ENCODE measurements around the gene PLEKHF1. TPM values are rescaled to one million over a fixed set of nuclear protein-coding genes. Genes with fewer than 3 reads are reported as not detected.
A peak's percentile ranks its signal among the peaks of the same experiment; 100 is the strongest.

PLEKHF1 gene
- total RNA-seq, 4 donors from 2014 or later, result 13.1 to 18.1 (median 17.2) TPM

- TF ChIP-seq CTCF (IDR thresholded peaks at IDR 0.05) (no peak), POLR2A (IDR thresholded peaks at IDR 0.05) (no peak)
- peak; percentile 65 to 93 for DNase-seq (ENCODE audit: low spot score in 2 of 2)
- WGBS, 2 donors, result 45 to 55% methylated on average over 17 of the region's 17 CpGs
- H3K4me3 ChIP-seq (ENCODE audit: low read depth, poor library complexity, severe bottlenecking), result no peak overlapping the region
- intact Hi-C loops (cut with DNase I; ENCODE audit: low total_unique reads), result no loop called here
These were observed 22.1 kb downstream of the PLEKHF1 start for GRCh38 chr19:29687244-29687896.

- no peak for DNase-seq (ENCODE audit: low spot score in 2 of 2)
- 67 to 71% methylated on average over 18 of the region's 18 CpGs for WGBS, 2 donors
- intact Hi-C loops (cut with DNase I; ENCODE audit: low total_unique reads), result no loop called here
- no peak overlapping the region for H3K4me3 ChIP-seq (ENCODE audit: low read depth, poor library complexity, severe bottlenecking)
- TF ChIP-seq CTCF (IDR thresholded peaks at IDR 0.05) (no peak), POLR2A (IDR thresholded peaks at IDR 0.05) (no peak)
These were observed 22.9 kb downstream of the PLEKHF1 start for GRCh38 chr19:29687897-29688728.

GRCh38 chr19:29690842-29691241 lies 25.6 kb downstream of the PLEKHF1 start:
- 60 to 65% methylated on average over 2 of the region's 2 CpGs for WGBS, 2 donors
- no peak overlapping the region for H3K4me3 ChIP-seq (ENCODE audit: low read depth, poor library complexity, severe bottlenecking)
- TF ChIP-seq POLR2A (IDR thresholded peaks at IDR 0.05), result no peak
- no peak for TF ChIP-seq CTCF (IDR thresholded peaks at IDR 0.05)
- intact Hi-C loops (cut with DNase I; ENCODE audit: low total_unique reads), result no loop called here
- no peak for DNase-seq (ENCODE audit: low spot score in 2 of 2)

GRCh38 chr19:29694161-29694560 lies 28.9 kb downstream of the PLEKHF1 start:
- intact Hi-C loops (cut with DNase I; ENCODE audit: low total_unique reads), result no loop called here
- H3K4me3 ChIP-seq (ENCODE audit: low read depth, poor library complexity, severe bottlenecking), result no peak overlapping the region
- WGBS, 2 donors, result 68 to 80% methylated on average over 5 of the region's 5 CpGs
- TF ChIP-seq POLR2A (IDR thresholded peaks at IDR 0.05) (no peak), CTCF (IDR thresholded peaks at IDR 0.05) (no peak)
- no peak for DNase-seq (ENCODE audit: low spot score in 2 of 2)

GRCh38 chr19:29694669-29695627 lies 29.7 kb downstream of the PLEKHF1 start:
- WGBS, 2 donors, result 50 to 58% methylated on average over 14 to 18 of the region's 19 CpGs
- DNase-seq (ENCODE audit: low spot score in 2 of 2), result peak; percentile 73 to 96
- intact Hi-C loops (cut with DNase I; ENCODE audit: low total_unique reads), result no loop called here
- TF ChIP-seq POLR2A (IDR thresholded peaks at IDR 0.05) (no peak), CTCF (IDR thresholded peaks at IDR 0.05) (peak in 1 of 3 donors; percentile 74)
- H3K4me3 ChIP-seq (ENCODE audit: low read depth, poor library complexity, severe bottlenecking), result no peak overlapping the region

All from lower leg skin (tissue), 4 donors.